GM18909 (cell line): ENCODE measurements around the gene PLEKHH1.
A peak's percentile ranks its signal among the peaks of the same experiment; 100 is the strongest.

ENCODE experiments used
- ATAC-seq: cut with Tn5 transposase; IDR thresholded peaks from one replicate; pipeline ENCODE4 v1.9.1; 2021; ENCODE audit warnings: mild to moderate bottlenecking; ENCODE audit not compliant: unreplicated experiment, poor library complexity

PLEKHH1 gene

GRCh38 chr14:67562025-67562775 lies 29.1 kb downstream of the PLEKHH1 start:
- no peak for ATAC-seq

GRCh38 chr14:67562776-67563150 lies 29.7 kb downstream of the PLEKHH1 start:
- no peak for ATAC-seq

GRCh38 chr14:67564236-67564635 lies 31.1 kb downstream of the PLEKHH1 start:
- ATAC-seq = no peak

- ATAC-seq = no peak
These were observed 33.8 kb downstream of the PLEKHH1 start for GRCh38 chr14:67566908-67567307.

- ATAC-seq = no peak
These were observed 34.6 kb downstream of the PLEKHH1 start for GRCh38 chr14:67567654-67568053.

- no peak for ATAC-seq
These were observed 36.0 kb downstream of the PLEKHH1 start for GRCh38 chr14:67569011-67569650.

GRCh38 chr14:67569651-67570290 lies 36.7 kb downstream of the PLEKHH1 start:
- no peak for ATAC-seq

- ATAC-seq = no peak
These were observed 37.4 kb downstream of the PLEKHH1 start for GRCh38 chr14:67570453-67570852.

- ATAC-seq = peak; percentile 64
These were observed 38.3 kb downstream of the PLEKHH1 start for GRCh38 chr14:67571275-67571990.

- no peak for ATAC-seq
These were observed 38.9 kb downstream of the PLEKHH1 start for GRCh38 chr14:67571991-67572323.

GRCh38 chr14:67572608-67573007 lies 39.5 kb downstream of the PLEKHH1 start:
- no peak for ATAC-seq

GRCh38 chr14:67573228-67574010 lies 40.3 kb downstream of the PLEKHH1 start:
- no peak for ATAC-seq

- ATAC-seq = no peak
These were observed 41.1 kb downstream of the PLEKHH1 start for GRCh38 chr14:67574156-67574555.

- ATAC-seq = no peak
These were observed 41.7 kb downstream of the PLEKHH1 start for GRCh38 chr14:67574806-67575205.

- no peak for ATAC-seq
These were observed 42.6 kb downstream of the PLEKHH1 start for GRCh38 chr14:67575684-67576083.

- no peak for ATAC-seq
These were observed 43.3 kb downstream of the PLEKHH1 start for GRCh38 chr14:67576216-67576955.

- ATAC-seq = no peak
These were observed 44.2 kb downstream of the PLEKHH1 start for GRCh38 chr14:67577181-67577808.

GRCh38 chr14:67577909-67578749 lies 45.0 kb downstream of the PLEKHH1 start:
- ATAC-seq = no peak
